Activated CD4-positive, alpha-beta T cell treated with anti-CD3 and anti-CD28 coated beads, Interleukin-2, amount 10 ng/mL, durations not matched to agents 24 days and 14 days (primary cell): ENCODE data around the gene RAPGEFL1. TPM values are rescaled to one million over a fixed set of nuclear protein-coding genes. Genes with fewer than 3 reads are reported as not detected.

Source experiments
- DNase-seq: peaks from one replicate; pipeline ENCODE4 v3.0.0; 2022
- H3K27ac Mint-ChIP-seq: one replicate; pipeline ENCODE4 v1.8.0; 2022; ENCODE audit warnings: mild to moderate bottlenecking, mixed read lengths
- H3K27me3 Mint-ChIP-seq: one replicate; pipeline ENCODE4 v1.8.0; 2022; ENCODE audit warnings: mixed read lengths
- H3K36me3 Mint-ChIP-seq: one replicate; pipeline ENCODE4 v1.8.0; 2022; ENCODE audit warnings: low read depth, mild to moderate bottlenecking, mixed read lengths
- H3K4me1 Mint-ChIP-seq: one replicate; pipeline ENCODE4 v1.8.0; 2021; ENCODE audit warnings: mixed read lengths
- H3K4me3 Mint-ChIP-seq: one replicate; pipeline ENCODE4 v1.8.0; 2022; ENCODE audit warnings: mild to moderate bottlenecking, moderate library complexity, mixed read lengths
- H3K9me3 Mint-ChIP-seq: one replicate; pipeline ENCODE4 v1.8.0; 2021; ENCODE audit warnings: mixed read lengths
- intact Hi-C: fragments of 100-400 bp; cut with micrococcal nuclease; formaldehyde crosslinking; loops from one replicate; pipeline ENCODE4 v1.15.1; 2023
- total RNA-seq: library from RNA; stranded (reverse); gene quantifications from 2 replicates; pipeline ENCODE4 v1.2.3, GENCODE V29; 2022

The RAPGEFL1 gene
- total RNA-seq, 1 donor from 2014 or later, result 11.5 TPM

GRCh38 chr17:40241252-40241834, 64.1 kb downstream of the RAPGEFL1 start:
- no peak for DNase-seq
- intact Hi-C loops, result no loop called here
- no peaks in the 10 kb centered on the region for H3K9me3 Mint-ChIP-seq
- H3K4me1 Mint-ChIP-seq, result peaks cover 3% of the 10 kb centered on the region
- H3K27me3 Mint-ChIP-seq, result no peaks in the 10 kb centered on the region
- H3K27ac Mint-ChIP-seq, result no peak overlapping the region
- H3K36me3 Mint-ChIP-seq, result peaks cover 6% of the 10 kb centered on the region
- H3K4me3 Mint-ChIP-seq, result no peak overlapping the region

GRCh38 chr17:40242774-40243173, 65.5 kb downstream of the RAPGEFL1 start:
- no peak for DNase-seq
- no peak overlapping the region for H3K27ac Mint-ChIP-seq
- H3K36me3 Mint-ChIP-seq, result peaks cover 4% of the 10 kb centered on the region
- no peaks in the 10 kb centered on the region for H3K27me3 Mint-ChIP-seq
- H3K9me3 Mint-ChIP-seq, result no peaks in the 10 kb centered on the region
- H3K4me3 Mint-ChIP-seq, result no peak overlapping the region
- intact Hi-C loops, result no loop called here
- peaks cover 3% of the 10 kb centered on the region for H3K4me1 Mint-ChIP-seq

- Mint-ChIP-seq H3K27me3 (no peaks in the 10 kb centered on the region), H3K9me3 (no peaks in the 10 kb centered on the region), H3K4me3 (no peak overlapping the region), H3K27ac (no peak overlapping the region), H3K4me1 (peaks cover 3% of the 10 kb centered on the region), H3K36me3 (peaks cover 4% of the 10 kb centered on the region)
- intact Hi-C loops, result no loop called here
- no peak for DNase-seq
These were observed 66.5 kb downstream of the RAPGEFL1 start for GRCh38 chr17:40243761-40244160.

GRCh38 chr17:40244255-40244654, 67.0 kb downstream of the RAPGEFL1 start:
- DNase-seq, result no peak
- Mint-ChIP-seq H3K27ac (no peak overlapping the region), H3K9me3 (no peaks in the 10 kb centered on the region), H3K4me1 (peaks cover 5% of the 10 kb centered on the region), H3K36me3 (peaks cover 4% of the 10 kb centered on the region), H3K27me3 (no peaks in the 10 kb centered on the region), H3K4me3 (no peak overlapping the region)
- intact Hi-C loops, result no loop called here

Other genes with a start within 250 kb of the RAPGEFL1 start
- gene ORMDL3, start 249.9 kb upstream of the RAPGEFL1 start, total RNA-seq, result 65.7 and 65.8 TPM in 2 replicates
- not detected in 2 replicates for gene LRRC3C, start 249.7 kb upstream of the RAPGEFL1 start, total RNA-seq
- gene GSDMA, start 214.5 kb upstream of the RAPGEFL1 start, total RNA-seq, result 0.69 and 0.84 TPM in 2 replicates
- 199 and 204 TPM in 2 replicates for gene PSMD3, start 196.7 kb upstream of the RAPGEFL1 start, total RNA-seq
- gene CSF3, start 162.0 kb upstream of the RAPGEFL1 start, total RNA-seq, result not detected in 2 replicates
- 118 and 122 TPM in 2 replicates for gene MED24, start 123.1 kb upstream of the RAPGEFL1 start, total RNA-seq
- 4.5 and 5.1 TPM in 2 replicates for gene THRA, start 114.5 kb upstream of the RAPGEFL1 start, total RNA-seq
- 7.9 and 8.2 TPM in 2 replicates for gene NR1D1, start 76.9 kb upstream of the RAPGEFL1 start, total RNA-seq
- 92.7 and 98.5 TPM in 2 replicates for gene MSL1, start 55.5 kb upstream of the RAPGEFL1 start, total RNA-seq
- 108 and 109 TPM in 2 replicates for gene CASC3, start 36.9 kb upstream of the RAPGEFL1 start, total RNA-seq
- 19.9 and 25.5 TPM in 2 replicates for gene WIPF2, start 41.8 kb downstream of the RAPGEFL1 start, total RNA-seq
- gene CDC6, start 110.4 kb downstream of the RAPGEFL1 start, total RNA-seq, result 139 and 142 TPM in 2 replicates
- 24.0 and 26.2 TPM in 2 replicates for gene RARA, start 131.7 kb downstream of the RAPGEFL1 start, total RNA-seq
- gene GJD3, start 187.3 kb downstream of the RAPGEFL1 start, total RNA-seq, result 0.23 and 0.38 TPM in 2 replicates
- gene TOP2A, start 240.4 kb downstream of the RAPGEFL1 start, total RNA-seq, result 189 and 194 TPM in 2 replicates